HG03565 (cell line): Measurements from ENCODE around the gene EPC2.
A peak's percentile ranks its signal among the peaks of the same experiment; 100 is the strongest.

Experiments used
- ATAC-seq: cut with Tn5 transposase; IDR thresholded peaks from one replicate; pipeline ENCODE4 v1.9.1; 2021; ENCODE audit warnings: mild to moderate bottlenecking, moderate library complexity; ENCODE audit not compliant: unreplicated experiment

The EPC2 gene

DNA sequence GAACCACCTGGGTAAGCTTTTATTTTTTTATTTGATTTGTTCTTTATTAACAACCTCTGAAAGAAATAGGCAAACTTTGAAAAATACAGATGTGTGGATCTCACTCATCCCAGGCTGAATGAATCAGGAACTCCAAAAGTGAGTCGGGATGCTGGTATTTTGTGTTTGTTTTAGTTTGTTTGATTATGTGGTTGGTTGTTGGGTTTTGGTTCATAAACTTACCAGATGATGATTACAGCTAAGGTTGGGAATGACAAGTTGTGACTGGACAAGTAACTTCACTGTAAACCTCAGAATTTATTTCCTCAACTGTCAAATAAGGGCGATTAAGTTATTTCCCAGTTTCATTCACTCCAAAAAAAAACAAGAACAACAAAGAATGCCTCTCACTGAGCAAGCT is 150.0 kb downstream of the EPC2 start:
- ATAC-seq: no peak

DNA sequence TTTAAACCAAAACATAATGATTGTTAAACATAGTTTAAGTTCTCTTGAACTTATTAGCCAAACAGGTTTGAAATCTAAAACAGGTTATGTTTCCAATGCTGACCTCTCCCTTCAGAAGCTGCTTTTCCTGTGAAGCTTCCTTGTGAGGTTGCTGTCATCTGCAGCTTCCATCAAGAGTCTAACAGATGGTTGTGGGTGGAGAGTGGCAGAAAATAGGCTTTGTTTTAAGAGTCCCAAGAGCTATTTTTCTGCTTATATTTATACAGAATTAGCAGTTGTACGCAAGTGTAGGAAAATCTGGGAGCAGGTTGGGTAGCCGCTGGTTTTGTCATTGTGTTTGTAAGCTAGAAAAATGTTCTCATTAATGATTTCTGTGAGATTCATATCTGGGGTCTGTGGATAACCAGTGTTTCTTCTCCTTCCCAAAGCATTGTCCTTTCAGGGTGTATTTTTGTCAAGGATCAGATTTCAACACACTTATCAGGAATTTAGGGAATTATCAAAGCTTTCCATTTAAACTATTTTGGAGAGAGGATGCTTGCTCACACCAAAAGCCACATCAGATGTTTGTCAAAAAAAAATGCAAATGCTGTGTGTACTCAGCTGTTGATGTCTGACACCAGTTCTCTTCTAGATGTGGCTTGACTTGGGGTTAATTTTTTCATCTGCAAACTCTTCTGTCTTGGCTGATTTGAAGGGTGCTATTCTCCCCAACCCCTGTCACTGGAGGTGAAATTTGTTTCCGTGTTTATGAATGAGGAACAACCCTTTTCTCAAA is 152.4 kb downstream of the EPC2 start:
- ATAC-seq: no peak

GRCh38 chr2:148802448-148803220 is 158.1 kb downstream of the EPC2 start:
- ATAC-seq: no peak

GRCh38 chr2:148810081-148810480 is 165.5 kb downstream of the EPC2 start:
- ATAC-seq: no peak

- no peak for ATAC-seq
These were observed 167.8 kb downstream of the EPC2 start for GRCh38 chr2:148812306-148812705.

DNA sequence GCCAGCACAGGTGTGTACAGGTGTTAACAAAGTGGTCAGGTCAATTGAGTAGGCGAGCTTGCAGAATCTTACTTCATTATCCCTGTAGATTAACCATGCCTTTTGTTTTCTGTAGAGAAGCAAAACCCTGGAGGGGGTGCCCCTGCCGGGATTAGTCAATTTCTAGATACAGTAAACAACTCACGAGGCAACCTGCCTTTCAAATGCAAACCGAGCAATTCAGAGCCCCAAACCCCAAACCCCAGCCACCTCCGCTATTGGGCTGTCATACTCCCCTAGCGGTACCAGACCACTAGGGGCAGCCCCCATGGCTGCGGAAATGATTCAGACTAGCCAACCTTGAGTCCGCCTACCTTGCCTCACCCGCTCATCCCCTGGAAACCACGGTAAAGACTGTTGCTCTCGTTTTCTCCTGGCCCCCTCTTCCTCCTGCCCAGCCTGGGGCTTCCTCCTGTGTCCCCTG is 169.1 kb downstream of the EPC2 start:
- peak; percentile 99 for ATAC-seq

DNA sequence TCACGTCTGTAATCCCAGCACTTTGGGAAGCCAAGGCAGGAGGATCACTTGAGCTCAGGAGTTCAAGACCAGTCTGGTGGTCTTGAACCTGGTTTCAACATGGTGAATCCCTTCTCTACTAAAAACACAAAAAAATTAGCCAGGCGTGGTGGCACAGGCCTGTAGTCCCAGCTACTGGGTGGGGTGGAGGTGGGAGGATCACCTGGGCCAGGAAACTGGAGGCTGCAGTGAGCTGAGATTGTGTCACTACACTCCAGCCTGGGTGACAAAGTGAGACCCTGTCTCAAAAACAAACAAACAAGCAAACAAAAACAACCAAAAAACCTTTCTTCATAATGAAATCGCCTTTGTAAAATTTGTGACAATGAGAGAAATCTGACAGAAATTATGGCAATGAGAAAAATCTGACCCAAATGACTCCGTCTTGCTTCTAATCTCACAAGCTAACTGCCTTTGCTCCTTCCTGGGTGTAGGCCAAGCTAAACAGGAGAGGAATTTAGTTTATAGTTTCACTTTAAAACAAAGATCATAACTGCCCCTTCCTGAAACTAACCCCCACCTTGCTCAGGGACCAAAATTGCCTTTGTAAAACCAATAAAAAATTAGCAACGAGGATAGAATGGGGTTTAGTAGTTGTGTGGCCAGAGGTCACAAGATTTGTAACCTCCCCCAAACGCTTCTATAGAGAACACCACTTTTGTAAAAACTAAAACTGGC is 169.8 kb downstream of the EPC2 start:
- no peak for ATAC-seq

DNA sequence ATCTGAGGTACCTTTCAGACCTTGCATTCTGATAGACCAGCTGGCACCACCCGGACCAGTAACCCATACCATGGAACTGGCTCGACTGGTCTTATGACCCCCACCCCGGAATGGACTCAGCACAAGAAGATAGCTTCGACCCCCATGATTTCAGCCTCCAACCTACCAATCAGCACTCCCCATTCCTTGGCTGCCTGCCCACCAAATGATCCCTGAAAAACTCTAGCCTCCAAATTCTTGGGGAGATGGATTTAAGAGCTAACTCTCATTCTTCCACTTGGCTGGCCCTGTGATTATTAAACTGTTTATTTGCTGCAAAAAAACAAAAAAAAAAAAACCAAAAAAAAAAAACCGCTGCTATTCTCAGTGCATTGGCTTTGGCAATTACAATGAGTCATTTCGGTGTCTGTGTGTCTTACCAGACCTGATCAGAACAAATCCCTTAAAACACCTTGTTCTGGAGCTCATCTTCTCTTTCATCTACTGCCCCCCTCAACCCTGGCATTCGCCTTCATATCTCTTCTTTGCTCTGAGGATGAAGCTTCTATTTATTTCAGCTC is 170.4 kb downstream of the EPC2 start:
- ATAC-seq: no peak

GRCh38 chr2:148816176-148816575 is 171.6 kb downstream of the EPC2 start:
- ATAC-seq: no peak

DNA sequence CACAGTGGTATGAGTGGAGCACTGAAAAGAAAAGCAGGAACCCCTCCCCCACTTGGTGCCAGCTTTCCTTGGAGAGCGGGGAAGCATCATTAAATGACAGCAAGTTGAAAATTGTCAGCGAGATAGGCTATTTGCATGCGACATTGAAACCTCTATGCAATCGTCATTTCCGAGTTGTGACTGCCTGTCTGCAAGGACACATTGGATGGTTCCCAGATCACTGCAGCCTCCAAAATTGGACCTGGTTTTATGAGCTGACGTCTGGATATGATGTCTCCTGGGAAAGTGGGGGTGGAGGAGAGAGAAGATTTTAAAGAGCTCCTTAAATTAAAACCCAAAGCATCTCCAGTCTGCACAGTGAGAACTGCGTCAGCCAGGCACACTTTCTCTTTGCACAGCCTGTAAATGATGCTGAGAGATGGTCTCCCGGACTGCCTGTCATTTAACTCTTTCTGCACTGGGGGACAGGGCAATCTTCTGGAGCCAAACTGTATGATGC is 172.7 kb downstream of the EPC2 start:
- ATAC-seq: no peak

GRCh38 chr2:148819019-148819585 is 174.6 kb downstream of the EPC2 start:
- ATAC-seq: no peak

GRCh38 chr2:148824190-148824589 is 179.6 kb downstream of the EPC2 start:
- no peak for ATAC-seq

DNA sequence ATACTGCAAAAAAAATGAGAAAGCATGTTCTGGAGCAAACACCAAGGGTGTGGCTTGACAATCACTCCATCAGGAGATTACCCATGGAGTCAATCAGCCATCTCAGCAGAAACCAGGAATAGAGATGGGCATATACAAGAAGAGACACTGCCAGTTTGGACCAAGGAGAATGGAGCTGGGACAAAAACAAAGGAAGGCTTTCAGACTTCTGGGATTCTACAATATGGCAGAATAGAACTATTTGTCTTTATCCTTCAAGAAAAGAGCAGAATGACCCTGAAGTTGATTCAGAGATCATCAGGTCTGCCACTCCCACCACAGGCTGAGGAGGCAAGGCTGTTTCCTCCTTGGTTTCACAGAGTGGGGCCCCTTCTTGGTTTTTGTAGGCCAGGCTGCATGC is 182.2 kb downstream of the EPC2 start:
- no peak for ATAC-seq

- no peak for ATAC-seq
These were observed 184.4 kb downstream of the EPC2 start for GRCh38 chr2:148828941-148829340.

DNA sequence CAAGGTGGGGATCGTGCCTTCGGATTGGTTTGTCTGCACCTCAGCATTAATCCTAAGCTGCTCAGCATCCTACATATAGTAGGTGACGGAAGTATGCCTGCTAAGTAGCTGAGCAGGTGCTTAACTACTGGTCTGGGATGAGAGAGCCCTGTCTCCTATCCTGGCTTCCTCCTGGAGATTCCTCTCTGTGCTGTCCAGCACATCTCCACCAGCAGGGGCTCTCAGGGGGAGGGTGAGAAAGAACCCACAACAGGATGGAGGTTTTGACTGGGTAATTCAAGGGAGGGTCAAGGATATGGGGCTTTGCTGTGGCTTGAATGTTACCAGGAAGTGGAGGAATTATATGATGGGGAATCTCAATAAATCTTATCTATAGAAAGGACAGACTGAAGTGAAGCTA is 185.1 kb downstream of the EPC2 start:
- ATAC-seq: no peak

DNA sequence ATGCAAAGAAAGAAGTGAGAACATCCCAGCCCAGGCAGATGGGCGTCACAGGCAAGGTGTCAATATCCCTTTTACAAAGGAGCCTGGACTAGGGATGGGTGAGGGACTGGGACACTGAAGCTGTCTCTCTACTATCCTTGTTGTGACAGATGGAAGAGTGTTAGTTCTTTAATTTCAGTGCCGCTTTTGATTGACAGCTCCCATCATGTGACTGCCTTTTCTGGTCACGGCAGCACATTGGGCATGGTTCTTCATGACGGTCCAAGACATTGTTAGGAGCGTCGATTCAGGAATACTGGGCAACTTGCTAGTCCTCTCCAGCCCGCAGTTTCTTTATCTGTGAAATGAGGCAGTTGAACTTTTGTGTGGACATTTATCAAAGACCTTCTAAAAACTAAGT is 188.1 kb downstream of the EPC2 start:
- ATAC-seq: no peak
